Measurements from ENCODE around the gene EHD4. TPM values are rescaled to one million over a fixed set of nuclear protein-coding genes. Genes with fewer than 3 reads are reported as not detected.

Gene EHD4
- total and polyA plus RNA-seq, 9 of the 15 experiments (the other 6 are each of a cell fraction or from before 2014, with no cell fraction given) = 0.89 to 10.3 (median 6.4) TPM

GRCh38 chr15:41894791-41895463 is 77.4 kb downstream of the EHD4 start (continued):
- TF ChIP-seq ATF7 (IDR thresholded peaks at IDR 0.05) (peak; percentile 33; the same call in 1 of the 2 replicates), ILK (tag; IDR thresholded peaks at IDR 0.05; ENCODE audit: borderline replicate concordance, low read depth) (no peak), RAD21 (CRISPR knock-in tag; conservative IDR thresholded peaks at IDR 0.05 in 1 of 2, IDR thresholded peaks at IDR 0.05 in 1 of 2) (peak in 1 of 2 experiments; percentile 39; a peak in 2 of 4 replicates), ESRRB (CRISPR knock-in tag; IDR thresholded peaks at IDR 0.05; ENCODE audit: borderline replicate concordance) (no peak), NCOA1 (IDR thresholded peaks at IDR 0.05; ENCODE audit: low read depth) (no peak), LEF1 (IDR thresholded peaks at IDR 0.05) (no peak), TARDBP (IDR thresholded peaks at IDR 0.05) (no peak; the same call in 1 of the 2 replicates), EZH2 (IDR thresholded peaks at IDR 0.05; ENCODE audit: borderline replicate concordance, low read depth, low read length) (no peak), ESRRA (IDR thresholded peaks at IDR 0.05; ENCODE audit: borderline replicate concordance, low read depth) (no peak), BRF2 (IDR thresholded peaks at IDR 0.05; ENCODE audit: borderline replicate concordance, insufficient read depth, insufficient read length) (no peak), UBTF (IDR thresholded peaks at IDR 0.05; ENCODE audit: borderline replicate concordance in 1 of 2, low read depth in 2 of 2, low read length in 2 of 2) (0 out of 4 replicates have a peak, but pooled peaks of 1 of the 2 experiments have one; percentile 22), CTCF (IDR thresholded peaks at IDR 0.05 in 2 of 3, conservative IDR thresholded peaks at IDR 0.05 in 1 of 3; ENCODE audit: insufficient read depth in 2 of 3, low read depth in 1 of 3, low read length in 3 of 3) (peak; percentile 19 to 47 (median 30); a peak in 4 of 6 replicates), FOXA3 (CRISPR knock-in tag; conservative IDR thresholded peaks at IDR 0.05 in 1 of 2, IDR thresholded peaks at IDR 0.05 in 1 of 2) (no peak), CBFB (CRISPR knock-in tag; IDR thresholded peaks at IDR 0.05) (no peak)

Measured in K562 (cell line).